GM18519 (cell line): ENCODE data around the gene PDS5B.

Experiments
- ATAC-seq: cut with Tn5 transposase; IDR thresholded peaks from one replicate; pipeline ENCODE4 v1.9.1; 2021; ENCODE audit warnings: mild to moderate bottlenecking, moderate library complexity; ENCODE audit not compliant: unreplicated experiment, low FRiP score

Gene PDS5B

DNA sequence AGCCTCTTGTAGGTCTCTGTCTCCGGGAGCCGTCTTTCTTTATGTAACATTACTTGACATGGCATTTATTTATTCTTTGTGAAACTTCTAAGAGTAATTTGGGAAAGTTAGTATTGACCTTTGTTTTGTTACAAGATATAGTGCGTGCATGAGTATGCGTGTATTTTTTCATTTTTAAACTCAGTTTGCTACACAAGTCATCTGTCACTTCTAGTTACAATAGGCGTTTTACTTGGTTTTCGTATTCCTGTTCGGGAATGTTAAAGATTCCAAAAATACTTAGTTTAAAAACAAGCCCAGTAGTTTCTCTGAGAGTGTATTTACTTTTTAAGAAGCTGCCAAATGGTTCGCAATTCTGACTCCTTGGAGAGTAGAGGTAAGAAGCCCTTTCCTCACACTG is 3.2 kb downstream of the PDS5B start:
- ATAC-seq, result no peak

DNA sequence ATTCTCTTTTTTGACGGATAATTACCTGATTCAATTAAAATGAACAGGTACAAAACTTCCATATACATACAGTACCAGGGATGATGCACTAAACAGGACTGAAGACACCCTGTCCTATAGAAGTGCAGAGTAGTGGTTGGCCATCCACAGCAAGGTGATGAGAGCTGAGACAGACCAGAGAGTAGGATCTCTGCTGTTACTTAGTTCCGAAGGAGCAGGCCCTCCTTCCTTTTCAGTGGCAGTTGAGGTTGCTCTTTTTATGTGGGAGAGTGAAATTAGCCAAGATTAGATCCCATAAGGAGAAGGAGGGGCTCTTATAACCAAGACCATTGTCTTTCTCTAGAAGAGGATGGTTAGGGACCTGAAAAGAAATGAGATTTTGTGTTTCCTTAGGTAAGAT is 4.0 kb downstream of the PDS5B start:
- no peak for ATAC-seq

- no peak for ATAC-seq
These were observed 5.8 kb downstream of the PDS5B start for GRCh38 chr13:32592082-32592481.

GRCh38 chr13:32594157-32594738 is 8.0 kb downstream of the PDS5B start:
- no peak for ATAC-seq

DNA sequence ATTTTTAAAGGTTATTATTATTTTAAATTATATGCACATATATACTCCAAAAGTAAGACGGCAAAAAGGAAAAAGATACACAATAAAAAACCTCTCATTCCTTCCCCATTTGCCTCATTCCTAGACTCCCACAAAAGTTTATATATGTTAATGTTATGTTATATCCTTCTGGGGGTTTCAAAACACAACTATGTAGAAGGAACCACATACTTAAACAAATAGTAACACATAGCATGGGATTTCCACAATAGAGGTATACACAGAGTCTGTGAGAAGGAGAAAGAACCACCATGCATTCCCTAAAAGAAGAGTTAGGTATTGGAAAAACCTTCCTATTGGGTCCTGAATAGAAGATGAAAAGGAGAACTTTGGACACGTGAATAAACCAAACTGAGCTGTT is 9.1 kb downstream of the PDS5B start:
- no peak for ATAC-seq

GRCh38 chr13:32600890-32601289 is 14.6 kb downstream of the PDS5B start:
- no peak for ATAC-seq

DNA sequence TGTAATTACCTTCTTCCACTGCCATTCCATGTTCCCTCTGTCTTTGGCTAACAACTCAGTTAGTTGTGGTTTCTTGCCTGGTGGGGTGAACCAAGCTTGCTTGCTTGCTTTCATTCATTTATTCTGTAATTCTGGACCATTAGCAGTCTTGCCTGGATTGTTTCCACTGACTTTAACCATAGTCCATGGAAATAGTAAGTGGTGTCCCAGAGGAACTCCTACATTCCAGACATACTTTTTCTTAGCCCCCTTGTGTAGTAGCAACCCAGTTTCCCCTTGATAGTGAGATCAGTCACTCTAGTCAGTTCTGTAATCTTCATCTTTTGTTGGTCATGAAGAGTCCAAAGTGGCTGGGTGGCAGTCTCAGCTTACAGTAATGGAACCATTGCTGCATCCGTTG is 23.2 kb downstream of the PDS5B start:
- no peak for ATAC-seq

DNA sequence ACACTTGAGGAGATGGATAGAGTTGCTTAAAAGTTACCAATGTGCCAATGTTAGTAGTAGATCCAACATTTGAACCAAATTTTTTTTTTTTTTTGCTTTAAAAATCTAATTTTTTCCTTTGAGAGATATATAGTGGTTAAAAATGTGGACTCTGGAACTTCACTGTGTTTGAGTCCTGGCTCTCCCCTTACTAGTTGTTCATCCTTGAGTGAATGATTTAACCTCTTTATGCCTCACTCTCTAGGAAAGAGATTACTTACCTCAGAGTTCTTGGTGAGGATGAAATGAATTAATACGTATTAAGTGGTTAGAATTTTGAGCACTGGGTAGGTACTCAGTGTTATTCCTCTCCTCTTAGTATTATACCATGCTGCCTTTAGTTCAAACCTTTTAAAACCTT is 24.3 kb downstream of the PDS5B start:
- no peak for ATAC-seq

DNA sequence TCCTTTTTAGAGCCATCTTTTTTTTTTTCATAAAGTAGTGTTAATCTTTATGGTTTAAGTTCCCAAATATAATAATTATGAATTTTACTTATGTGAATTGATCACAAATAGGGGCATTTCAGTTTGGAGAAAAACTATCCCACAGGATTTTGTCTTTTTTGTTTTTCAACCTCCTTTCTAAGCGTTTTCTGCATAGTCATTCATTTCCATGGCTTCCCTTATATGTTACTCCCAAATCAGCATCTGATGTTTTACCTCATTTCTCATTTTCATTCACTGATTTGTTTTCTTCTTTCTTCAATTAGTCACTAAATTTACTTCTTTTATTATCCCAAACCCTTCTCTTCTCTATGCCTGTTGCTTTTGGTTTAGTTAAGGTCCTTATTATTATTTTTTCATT is 24.7 kb downstream of the PDS5B start:
- ATAC-seq, result no peak

- ATAC-seq, result no peak
These were observed 30.7 kb downstream of the PDS5B start for GRCh38 chr13:32616883-32617511.

DNA sequence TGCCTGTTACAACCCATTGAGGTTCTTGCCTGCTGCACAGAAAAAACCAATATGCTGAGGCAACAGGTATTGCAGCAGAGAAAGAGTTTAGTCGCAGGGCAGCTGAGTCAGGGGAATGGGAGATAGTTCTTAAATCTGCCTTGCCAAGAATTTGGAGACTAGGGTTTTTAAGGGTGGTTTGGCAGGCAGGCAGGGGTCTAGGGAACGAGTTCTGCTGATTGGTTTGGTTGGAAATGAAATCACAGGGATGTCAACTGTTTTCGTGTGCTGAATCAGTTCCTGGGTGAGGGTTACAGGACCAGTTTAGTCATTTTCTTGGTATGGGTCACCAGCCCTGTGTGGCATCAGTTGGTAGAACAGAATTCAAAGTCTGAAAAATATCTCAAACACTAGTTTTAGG is 36.6 kb downstream of the PDS5B start:
- ATAC-seq, result no peak

GRCh38 chr13:32624441-32624840 is 38.2 kb downstream of the PDS5B start:
- ATAC-seq, result no peak

- ATAC-seq, result no peak
These were observed 41.5 kb downstream of the PDS5B start for GRCh38 chr13:32627793-32628192.

GRCh38 chr13:32629313-32629712 is 43.1 kb downstream of the PDS5B start:
- no peak for ATAC-seq

- no peak for ATAC-seq
These were observed 43.6 kb downstream of the PDS5B start for GRCh38 chr13:32629866-32630265.

- no peak for ATAC-seq
These were observed 46.2 kb downstream of the PDS5B start for GRCh38 chr13:32632343-32632909.

GRCh38 chr13:32636711-32637110 is 50.5 kb downstream of the PDS5B start:
- no peak for ATAC-seq

DNA sequence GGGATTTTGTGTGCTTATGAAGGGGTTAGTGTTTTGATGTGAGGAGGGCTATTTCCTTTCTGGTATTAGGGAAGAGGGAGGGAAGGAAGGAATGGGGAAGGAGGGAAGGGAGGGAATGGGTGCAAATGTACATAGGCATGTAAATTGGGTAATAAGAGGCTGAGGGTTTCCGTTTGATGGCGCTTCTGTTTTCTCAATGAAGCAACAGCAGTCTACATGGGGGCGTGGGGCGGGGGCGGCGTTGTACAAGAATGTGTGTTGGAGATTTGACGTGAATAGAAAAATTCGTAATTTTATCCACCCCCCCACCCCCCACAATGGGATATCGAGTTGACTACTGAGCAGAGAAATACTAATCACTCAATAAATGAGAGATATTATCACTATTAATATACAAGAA is 52.5 kb downstream of the PDS5B start:
- ATAC-seq, result no peak

- no peak for ATAC-seq
These were observed 53.4 kb downstream of the PDS5B start for GRCh38 chr13:32639502-32640105.

DNA sequence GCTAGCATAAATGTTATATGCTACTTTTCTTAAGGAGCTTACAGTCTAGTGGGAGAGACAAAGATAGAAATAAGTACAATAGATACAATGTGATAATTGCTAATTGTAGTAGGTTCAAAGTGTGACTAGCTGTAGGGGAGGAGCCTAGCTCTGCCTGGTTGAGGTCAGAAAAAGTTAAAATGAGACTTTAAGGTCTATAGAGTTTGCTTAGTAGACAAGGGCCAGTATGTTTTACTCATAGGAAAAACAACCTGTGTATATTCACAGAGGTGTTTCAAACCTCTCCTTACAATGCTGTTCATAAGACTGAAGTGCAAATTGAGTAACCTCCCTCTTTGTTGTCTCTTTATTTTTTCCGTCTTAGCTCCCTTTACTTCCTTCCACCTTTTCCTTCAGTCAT is 56.1 kb downstream of the PDS5B start:
- no peak for ATAC-seq

GRCh38 chr13:32642858-32643257 is 56.6 kb downstream of the PDS5B start:
- ATAC-seq, result no peak

DNA sequence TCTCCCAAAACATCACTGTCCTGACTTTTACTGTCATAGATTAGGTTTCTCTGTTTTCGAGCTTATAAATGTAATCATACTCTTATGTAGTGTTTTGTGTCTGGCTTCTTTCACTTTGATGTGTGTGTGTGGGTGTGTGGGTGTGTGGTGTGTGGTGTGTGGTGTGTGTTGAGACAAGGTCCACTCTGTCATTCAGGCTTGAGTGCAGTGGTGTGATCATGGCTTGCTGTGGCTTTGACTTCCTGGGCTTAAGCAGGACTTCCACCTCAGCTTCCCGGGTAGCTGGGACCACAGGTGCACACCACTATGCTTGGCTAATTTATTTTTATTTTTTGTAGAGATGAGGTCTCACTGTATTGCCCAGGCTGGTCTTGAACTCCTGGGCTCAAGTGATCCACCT is 59.6 kb downstream of the PDS5B start:
- no peak for ATAC-seq
